ENCODE measurements around the gene AFF1.

DNA sequence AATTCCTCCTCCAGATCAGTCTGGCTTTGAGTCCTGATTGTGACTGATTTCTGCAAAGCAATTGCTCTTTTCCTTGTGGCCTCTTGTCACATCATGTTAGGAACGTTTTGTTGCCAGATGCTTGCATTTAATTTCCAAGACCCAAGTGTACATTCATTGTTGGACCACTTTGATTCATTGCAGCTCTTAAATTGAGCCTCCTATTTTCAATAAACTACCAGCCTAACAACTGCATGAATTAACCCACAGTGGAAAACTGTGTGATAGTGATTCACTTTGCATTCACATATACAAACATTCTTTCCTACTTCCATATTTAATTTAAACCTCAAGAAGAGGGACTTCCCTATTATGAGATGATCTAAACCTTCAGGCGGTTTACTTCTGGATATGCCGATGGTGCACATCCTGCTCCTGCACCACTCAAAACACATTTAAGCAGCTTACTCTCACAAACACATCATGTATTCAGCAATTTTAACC, 118.4 kb downstream of the AFF1 start:
- TF ChIP-seq EZH2 (IDR thresholded peaks at IDR 0.05; ENCODE audit: insufficient read depth, poor library complexity, severe bottlenecking) = no peak
- no peak for TF ChIP-seq EZH2phosphoT487 (IDR thresholded peaks at IDR 0.05; ENCODE audit: insufficient read depth, low read depth)

Measured in GM23248 (cell line).